Aorta (tissue), 5 donors: ENCODE measurements around the gene MED29. TPM values are rescaled to one million over a fixed set of nuclear protein-coding genes. Genes with fewer than 3 reads are reported as not detected.

Experiments
- ATAC-seq: fragments of 200-7000 bp; cut with Tn5 transposase; one replicate; pipeline ENCODE4 v1.9.1; 2022; ENCODE audit warnings: moderate library complexity; ENCODE audit not compliant: low FRiP score
- DNase-seq, 2 donors: peaks; one replicate each; pipeline ENCODE4 v3.0.0-alpha.2; 2020
- H3K27ac ChIP-seq, 2 donors: one replicate each; pipeline ENCODE4 v1.5.1; 2013; ENCODE audit warnings: low read length in 2 of 2, mild to moderate bottlenecking in 2 of 2, moderate library complexity in 2 of 2, control low read depth in 1 of 2, inconsistent platforms in 1 of 2, low read depth in 1 of 2
- H3K27me3 ChIP-seq, 2 donors: one replicate each; pipeline ENCODE4 v1.6.1; 2013; ENCODE audit warnings: control low read depth in 1 of 2, low read length in 1 of 2, mild to moderate bottlenecking in 1 of 2, moderate library complexity in 1 of 2; ENCODE audit not compliant: insufficient read depth in 2 of 2, control insufficient read depth in 1 of 2
- H3K36me3 ChIP-seq, 2 donors: one replicate each; pipeline ENCODE4 v1.6.1; 2013; ENCODE audit warnings: control low read depth in 1 of 2, low read length in 1 of 2, mild to moderate bottlenecking in 1 of 2; ENCODE audit not compliant: insufficient read depth in 2 of 2, control insufficient read depth in 1 of 2
- H3K4me1 ChIP-seq, 2 donors: one replicate each; pipeline ENCODE4 v1.6.1; 2013; ENCODE audit warnings: low read length in 2 of 2, control low read depth in 1 of 2, mild to moderate bottlenecking in 1 of 2, moderate library complexity in 1 of 2; ENCODE audit not compliant: insufficient read depth in 2 of 2, control insufficient read depth in 1 of 2
- H3K4me3 ChIP-seq, 2 donors: one replicate each; pipeline ENCODE4 v1.5.1; 2013; ENCODE audit warnings: low read length in 2 of 2, control low read depth in 1 of 2, mild to moderate bottlenecking in 1 of 2
- H3K9me3 ChIP-seq: one replicate; pipeline ENCODE4 v1.6.1; 2013; ENCODE audit warnings: mild to moderate bottlenecking, low read length; ENCODE audit not compliant: control insufficient read depth
- WGBS, 2 donors: extraction: QIAGEN DNeasy Blood & Tissue Kit; methylation state at CpG; one replicate each; pipeline ENCODE4 v1.1.7; 2013; 5-methylcytosine and 5-hydroxymethylcytosine counted together
- intact Hi-C, 2 donors: fragments of 100-400 bp; cut with DNase I; formaldehyde crosslinking; loops; one replicate each; pipeline versions ENCODE4 v1.14.2 to v1.15.0; 2022
- polyA plus RNA-seq, 2 donors: library from polyadenylated mRNA; stranded (reverse); fragments of 200-250 nt; gene quantifications; one replicate each; pipeline ENCODE4 v1.2.3, GENCODE V29; 2013
- total RNA-seq, 2 donors: library from RNA; stranded (reverse); fragmentation: NEBNext Ultra II Directional; extraction: Animal tissue kit (Norgen Biotek cat#: 25700); gene quantifications; one replicate each; pipeline ENCODE4 v1.2.1, GENCODE V29; 2021
- donor health status: healthy with polysubstance abuse.
- donor health status: Bipolar disorder and iron deficiency.
- donor health status: DM: no; HTN: no; CAD: no.
- donor health status: DM: no; HTN: no; CAD: no.
- donor health status: DM: yes; HTN: yes; CAD: no.

The MED29 gene
- total and polyA plus RNA-seq, 4 donors, result 26.0 to 35.1 (median 29.3) TPM

GRCh38 chr19:39386557-39386956 is 4.6 kb upstream of the MED29 start:
- intact Hi-C loops, result no loop called here
- H3K27ac ChIP-seq, result no peak overlapping the region
- 82 to 86% methylated on average over 7 of the region's 7 CpGs for WGBS, 2 donors

GRCh38 chr19:39388657-39389056 is 2.5 kb upstream of the MED29 start:
- Histone ChIP-seq H3K27ac (no peak overlapping the region), H3K27me3 (no peaks in the 10 kb centered on the region), H3K4me1 (no peaks in the 10 kb centered on the region), H3K4me3 (no peak overlapping the region), H3K36me3 (peaks cover 0 to 3% of the 10 kb centered on the region in 2 donors), H3K9me3 (no peaks in the 10 kb centered on the region)
- DNase-seq (no peak), ATAC-seq (no peak)
- intact Hi-C loops, result no loop called here
- WGBS, 2 donors, result 81 to 84% methylated on average over 5 of the region's 5 CpGs

More at GRCh38 chr19:39386557-39386956, 4.6 kb upstream of the MED29 start:
- no peak overlapping the region for H3K4me3 ChIP-seq
- no peaks in the 10 kb centered on the region for H3K9me3 ChIP-seq
- DNase-seq (no peak), ATAC-seq (no peak)
- no peaks in the 10 kb centered on the region for H3K4me1 ChIP-seq
- peaks cover 0 to 5% of the 10 kb centered on the region in 2 donors for H3K36me3 ChIP-seq
- H3K27me3 ChIP-seq, result no peaks in the 10 kb centered on the region

- H3K27me3 ChIP-seq, result no peaks in the 10 kb centered on the region
- peaks cover 0 to 3% of the 10 kb centered on the region in 2 donors for H3K36me3 ChIP-seq
- H3K27ac ChIP-seq, result peak overlapping the region in 1 of 2 donors; percentile 85
- H3K9me3 ChIP-seq, result no peaks in the 10 kb centered on the region
- 62 to 64% methylated on average over 13 of the region's 13 CpGs for WGBS, 2 donors
- no peak overlapping the region for H3K4me3 ChIP-seq
- DNase-seq (no peak), ATAC-seq (no peak)
- H3K4me1 ChIP-seq, result no peaks in the 10 kb centered on the region
- intact Hi-C loops, result loop anchor here in 1 of 2 donors (5.0 kb wide), 1 partner anchor 47 kb away; the partner anchor contains the start of gene RPS16
Measured at GRCh38 chr19:39389631-39390414, 1.4 kb upstream of the MED29 start.

GRCh38 chr19:39390451-39390750 is 777 bp upstream of the MED29 start:
- Histone ChIP-seq H3K4me1 (no peaks in the 10 kb centered on the region), H3K27ac (peak overlapping the region; percentile 85 to 89), H3K36me3 (peaks cover 0 to 3% of the 10 kb centered on the region in 2 donors), H3K9me3 (no peaks in the 10 kb centered on the region), H3K27me3 (no peaks in the 10 kb centered on the region), H3K4me3 (peak overlapping the region; percentile 14 to 84)
- intact Hi-C loops, result loop anchor here in 1 of 2 donors (5.0 kb wide), 1 partner anchor 47 kb away; the partner anchor contains the start of gene RPS16
- no peak for DNase-seq
- WGBS, 2 donors, result 0 to 1% methylated on average over 10 of the region's 10 CpGs
- ATAC-seq, result no peak

- no peaks in the 10 kb centered on the region for H3K4me1 ChIP-seq
Measured at GRCh38 chr19:39397360-39398296, 6.5 kb downstream of the MED29 start.

GRCh38 chr19:39398297-39398864 is 7.2 kb downstream of the MED29 start:
- Histone ChIP-seq H3K27me3 (no peaks in the 10 kb centered on the region), H3K9me3 (no peaks in the 10 kb centered on the region), H3K36me3 (no peaks in the 10 kb centered on the region), H3K27ac (peak overlapping the region in 1 of 2 donors; percentile 86), H3K4me3 (no peak overlapping the region), H3K4me1 (no peaks in the 10 kb centered on the region)
- WGBS, 2 donors, result 79 to 88% methylated on average over 11 of the region's 11 CpGs
- DNase-seq (peak; percentile 89 to 93), ATAC-seq (no peak)
- intact Hi-C loops, result loop anchor here in 1 of 2 donors (5.0 kb wide), 1 partner anchor 134 kb away; the partner anchor contains the start of gene EID2B

More at GRCh38 chr19:39397360-39398296, 6.5 kb downstream of the MED29 start:
- intact Hi-C loops, result loop anchor here (1.0 to 5.0 kb wide), 3 partner anchors 13 to 135 kb away; partner anchors contain the start of genes EID2B (in 1 of the 2) and PLEKHG2 (in 1 of the 2)
- DNase-seq, result peak; percentile 94 to 97
- 23 to 28% methylated on average over 15 to 17 of the region's 17 CpGs for WGBS, 2 donors
- peak; percentile 88 for ATAC-seq
- peak overlapping the region in 1 of 2 donors; percentile 86 for H3K27ac ChIP-seq
- no peak overlapping the region for H3K4me3 ChIP-seq
- H3K27me3 ChIP-seq, result no peaks in the 10 kb centered on the region
- H3K36me3 ChIP-seq, result no peaks in the 10 kb centered on the region
- H3K9me3 ChIP-seq, result no peaks in the 10 kb centered on the region

- H3K27ac ChIP-seq, result no peak overlapping the region
- H3K27me3 ChIP-seq, result no peaks in the 10 kb centered on the region
- no peaks in the 10 kb centered on the region for H3K4me1 ChIP-seq
- no peaks in the 10 kb centered on the region for H3K36me3 ChIP-seq
- no peak for ATAC-seq
- intact Hi-C loops, result loop anchor here (5.0 to 10.0 kb wide), 2 partner anchors 133 to 1145 kb away; partner anchors contain the start of genes PPP1R14A (in 2 of the 2) and EID2B (in 1 of the 2)
- no peak for DNase-seq
- H3K4me3 ChIP-seq, result no peak overlapping the region
- no peaks in the 10 kb centered on the region for H3K9me3 ChIP-seq
- WGBS, 2 donors, result 92 to 96% methylated on average over 4 of the region's 4 CpGs
Measured at GRCh38 chr19:39399668-39400050, 8.5 kb downstream of the MED29 start.

GRCh38 chr19:39400061-39400460 is 8.9 kb downstream of the MED29 start:
- H3K4me3 ChIP-seq, result no peak overlapping the region
- no peaks in the 10 kb centered on the region for H3K36me3 ChIP-seq
- no peaks in the 10 kb centered on the region for H3K4me1 ChIP-seq
- 79 to 86% methylated on average over 4 of the region's 4 CpGs for whole genome bisulfite sequencing, 2 donors
- H3K9me3 ChIP-seq, result no peaks in the 10 kb centered on the region
- DNase-seq (no peak), ATAC-seq (no peak)
- intact Hi-C loops, result loop anchor here (10.0 kb wide), 1 partner anchor 1145 kb away; the partner anchor contains the start of gene PPP1R14A (in 2 of the 2)
- H3K27me3 ChIP-seq, result no peaks in the 10 kb centered on the region
- no peak overlapping the region for H3K27ac ChIP-seq
